ENCODE results near the gene SPRING1.

The SPRING1 gene

DNA sequence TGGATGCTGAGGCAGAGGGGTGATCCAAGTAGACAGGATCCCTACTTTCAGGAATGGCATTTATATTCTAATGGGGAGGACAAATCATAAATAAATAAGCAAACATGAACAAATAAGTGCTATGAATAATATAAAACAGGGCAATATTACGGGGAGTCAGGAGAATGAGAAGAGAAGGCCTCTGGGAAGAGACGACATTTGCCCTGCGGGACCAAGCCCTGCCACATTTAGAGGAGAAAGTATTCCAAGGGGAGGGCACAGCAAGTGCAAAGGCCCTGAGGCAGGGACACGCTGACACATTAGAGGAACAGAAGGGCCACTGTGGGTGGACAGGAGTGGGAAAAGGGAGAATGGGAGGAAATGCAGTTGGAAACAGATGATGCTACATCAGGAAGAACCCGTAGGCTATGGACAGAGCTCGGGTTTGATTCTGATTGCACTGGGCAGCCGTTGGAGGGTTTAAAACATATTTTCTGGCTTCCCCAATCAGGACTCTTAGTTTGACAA, 1.6 kb upstream of the SPRING1 start:
- no peak for DNase-seq

DNA sequence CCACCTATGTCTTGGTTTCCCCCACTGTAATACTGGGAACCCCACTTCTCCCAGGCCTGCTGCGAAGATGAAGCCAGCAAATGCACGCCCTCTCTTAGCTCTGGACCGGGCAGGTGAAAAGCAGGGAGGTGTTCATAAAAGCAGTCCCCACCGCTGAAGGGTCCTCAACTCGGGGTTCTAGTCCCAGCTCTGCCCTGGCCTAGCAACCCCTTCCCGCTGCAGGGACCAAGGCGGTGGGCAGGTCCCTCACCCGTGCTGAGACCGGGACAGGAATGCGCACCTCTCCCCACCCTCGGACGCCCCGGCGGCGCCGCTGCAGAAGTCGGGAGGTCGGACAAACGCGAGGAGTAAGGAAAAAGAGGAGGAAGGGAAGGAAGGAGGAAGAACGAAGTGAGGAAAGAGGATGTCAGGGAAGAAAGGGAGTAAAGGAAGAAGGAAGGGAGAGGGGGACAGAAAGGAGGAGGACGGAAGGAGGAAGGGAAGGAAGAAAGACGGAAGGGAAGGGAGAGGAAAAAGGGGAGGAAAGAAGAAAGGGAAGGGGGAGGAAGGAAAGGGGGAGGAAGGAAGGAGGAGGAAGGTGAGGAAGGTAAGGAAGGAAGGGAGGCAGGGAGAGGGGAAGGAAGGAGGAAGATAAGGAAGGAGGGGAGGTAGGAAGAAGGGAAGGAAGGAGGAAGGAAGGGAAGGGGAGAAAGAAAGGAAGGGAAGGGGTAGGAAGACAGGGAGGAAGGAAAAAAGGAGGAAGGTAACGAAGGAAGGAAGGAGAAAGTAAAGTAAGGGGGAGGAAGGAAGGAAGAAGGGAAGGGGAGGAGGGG, 701 bp downstream of the SPRING1 start:
- DNase-seq = peak; percentile 20

DNA sequence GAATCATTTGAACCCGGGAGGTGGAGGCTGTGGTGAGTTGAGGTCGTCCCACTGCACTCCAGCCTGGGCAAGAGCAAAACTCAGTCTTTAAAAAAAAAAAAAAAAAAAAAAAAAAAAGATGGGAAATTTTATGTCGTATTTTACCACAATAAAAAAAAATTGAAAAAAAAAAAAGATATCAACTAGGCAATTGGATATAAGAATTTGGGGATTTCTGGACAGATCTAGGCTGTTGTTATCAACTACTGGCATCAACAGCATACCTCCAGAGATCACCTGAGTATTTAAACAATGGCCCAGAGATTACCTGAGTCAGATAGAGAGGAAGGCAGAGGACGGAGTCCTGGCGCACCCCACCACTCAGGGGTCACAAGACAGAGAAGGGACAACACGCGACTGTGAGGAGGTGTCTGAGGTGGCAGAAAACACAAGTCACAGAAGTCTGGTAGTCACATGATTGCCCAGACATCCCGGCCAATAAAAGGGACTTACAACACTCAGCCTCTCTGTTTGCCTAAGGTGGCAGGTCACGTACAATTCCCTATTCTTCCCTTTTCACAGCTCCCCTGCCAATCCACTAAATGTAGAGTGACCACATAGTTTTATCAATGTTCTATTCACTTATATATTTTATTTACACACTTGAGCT, 1.8 kb downstream of the SPRING1 start:
- no peak for DNase-seq

DNA sequence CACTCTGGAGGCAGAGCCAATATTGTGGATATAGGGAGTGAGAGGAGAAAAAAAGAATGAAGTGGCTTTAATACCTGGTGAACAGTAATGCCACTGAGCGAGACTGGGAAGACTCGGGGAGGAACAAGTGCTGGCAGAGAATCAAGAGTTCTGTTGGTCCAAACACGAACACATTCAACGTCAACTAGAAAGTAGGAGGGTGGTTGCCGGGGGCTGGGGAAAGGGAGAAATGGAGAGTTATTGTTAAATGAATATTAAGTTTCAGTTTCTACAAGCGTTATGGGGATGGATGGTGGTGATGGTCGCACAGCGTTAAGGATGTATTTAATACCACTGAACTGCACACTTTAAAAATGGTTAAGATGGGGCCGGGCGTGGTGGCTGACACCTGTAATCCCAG, 2.8 kb downstream of the SPRING1 start:
- DNase-seq = no peak

DNA sequence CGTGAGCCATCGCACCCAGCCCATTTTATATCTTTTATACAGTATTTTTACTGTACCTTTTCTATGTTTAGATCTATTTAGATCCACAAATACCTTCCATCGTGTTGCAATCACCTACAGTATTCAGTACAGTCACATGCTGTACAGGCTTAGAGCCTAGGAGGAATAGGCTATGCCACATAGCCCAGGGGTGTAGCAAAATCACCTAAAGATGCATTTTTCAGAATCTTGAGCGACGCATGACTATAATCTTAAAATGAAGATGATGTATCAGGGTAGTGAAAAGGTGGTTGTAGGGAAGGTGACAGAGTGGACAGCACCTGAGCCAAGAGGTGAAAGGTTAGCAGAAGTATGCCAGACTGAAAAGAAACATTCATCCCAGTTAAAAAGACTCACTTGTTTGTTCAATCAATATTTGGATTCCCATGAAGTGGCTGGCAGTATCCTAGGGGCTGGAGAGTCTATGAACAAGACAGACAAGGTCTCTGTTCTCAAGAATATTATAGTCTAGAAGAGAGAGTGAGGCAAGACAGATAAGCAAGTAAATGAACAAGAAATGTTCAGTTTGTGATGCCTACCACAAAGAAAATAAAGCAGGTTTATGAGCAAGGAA, 3.6 kb downstream of the SPRING1 start:
- no peak for DNase-seq

DNA sequence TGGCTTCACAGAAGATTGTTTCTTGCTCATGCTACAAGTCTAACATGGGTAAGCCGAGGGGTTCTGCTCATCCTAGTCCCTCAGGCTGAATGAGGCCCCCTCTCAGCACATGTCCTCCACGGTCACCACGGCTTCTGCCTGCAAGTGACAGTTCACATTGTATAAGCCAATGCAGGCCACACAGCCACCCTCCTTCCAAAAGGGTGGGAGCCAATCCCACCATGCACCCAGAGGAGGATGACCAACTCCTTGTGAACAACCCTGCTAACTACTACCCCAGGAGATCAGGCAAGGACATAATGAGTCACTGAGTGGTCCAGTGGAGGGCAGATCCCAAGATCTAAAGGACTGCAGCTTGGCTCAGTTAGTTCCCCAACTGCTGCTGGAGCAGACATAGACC, 6.1 kb downstream of the SPRING1 start:
- no peak for DNase-seq

DNA sequence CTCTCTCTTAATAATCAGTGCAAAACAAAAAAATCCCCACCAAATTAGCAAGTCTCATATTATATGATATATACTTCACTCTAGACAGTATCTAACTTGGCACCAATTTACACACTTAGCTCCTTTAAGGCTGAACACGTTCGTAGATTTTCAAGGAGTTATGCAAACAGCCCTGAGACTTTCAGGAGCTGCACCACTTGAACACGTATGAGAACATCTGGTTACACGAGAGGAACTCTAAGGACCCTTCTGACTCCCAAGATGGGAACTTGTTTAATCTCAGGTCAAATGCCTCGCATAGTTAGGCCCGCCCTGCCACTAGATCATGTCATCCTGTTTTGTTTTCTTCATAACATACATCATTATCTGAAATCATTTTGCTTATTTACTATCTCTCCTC, 10.0 kb downstream of the SPRING1 start:
- DNase-seq = no peak

DNA sequence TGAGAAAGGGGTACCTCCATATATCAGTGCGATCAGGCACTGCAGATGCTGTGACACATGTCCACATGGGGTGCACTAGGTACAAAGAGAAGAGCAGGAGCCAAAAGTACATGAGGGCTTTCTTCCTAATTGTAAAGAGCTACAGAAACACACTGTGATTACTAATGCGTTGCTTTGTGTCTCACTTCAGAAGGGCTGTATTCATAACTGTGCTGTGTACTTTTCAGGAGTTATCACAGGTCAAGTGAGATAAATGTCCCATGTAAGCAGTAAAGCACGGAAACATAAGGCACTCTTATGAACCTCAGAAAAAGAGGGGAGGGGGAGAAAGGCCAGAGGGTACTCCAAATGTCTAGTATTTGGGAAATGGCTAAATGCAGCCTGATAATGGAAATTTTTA, 10.6 kb downstream of the SPRING1 start:
- DNase-seq = no peak

DNA sequence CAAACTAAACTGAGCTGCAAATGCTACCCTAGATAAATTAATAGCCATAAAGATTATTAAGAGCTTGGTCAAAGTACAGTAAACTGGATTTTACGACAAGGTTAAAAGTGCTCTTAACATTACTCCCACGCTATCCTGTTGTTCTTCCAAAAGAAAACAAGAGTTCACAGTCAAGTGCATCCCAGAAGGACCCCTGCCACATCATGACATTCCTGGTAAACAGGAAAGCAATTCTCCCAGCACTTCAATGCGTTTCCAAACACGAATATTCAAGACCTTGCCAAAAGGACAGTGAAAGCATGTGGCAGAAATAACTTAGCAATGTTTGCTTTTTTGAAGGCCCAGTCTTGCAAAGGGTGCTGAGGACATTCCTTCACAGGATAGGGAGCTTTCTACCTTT, 11.2 kb downstream of the SPRING1 start:
- DNase-seq = no peak

DNA sequence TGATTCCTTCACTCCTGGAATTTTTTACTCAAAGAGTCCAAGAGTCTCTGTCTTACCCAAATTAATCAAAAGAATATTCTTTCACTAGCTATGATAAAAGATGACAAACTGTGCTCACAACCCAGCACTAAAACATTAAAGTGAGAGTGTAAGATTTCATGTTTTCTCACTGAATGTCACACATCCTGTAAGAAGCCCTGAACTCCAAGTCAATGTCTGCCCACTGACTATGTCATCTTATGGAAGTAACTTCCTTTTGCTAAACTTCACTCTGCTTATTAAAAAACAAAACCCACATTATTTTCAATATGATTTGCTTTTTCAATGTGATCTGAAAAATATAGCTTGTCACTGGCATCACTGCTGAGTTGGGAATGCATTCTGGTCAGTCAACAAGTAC, 15.6 kb downstream of the SPRING1 start:
- DNase-seq = no peak

DNA sequence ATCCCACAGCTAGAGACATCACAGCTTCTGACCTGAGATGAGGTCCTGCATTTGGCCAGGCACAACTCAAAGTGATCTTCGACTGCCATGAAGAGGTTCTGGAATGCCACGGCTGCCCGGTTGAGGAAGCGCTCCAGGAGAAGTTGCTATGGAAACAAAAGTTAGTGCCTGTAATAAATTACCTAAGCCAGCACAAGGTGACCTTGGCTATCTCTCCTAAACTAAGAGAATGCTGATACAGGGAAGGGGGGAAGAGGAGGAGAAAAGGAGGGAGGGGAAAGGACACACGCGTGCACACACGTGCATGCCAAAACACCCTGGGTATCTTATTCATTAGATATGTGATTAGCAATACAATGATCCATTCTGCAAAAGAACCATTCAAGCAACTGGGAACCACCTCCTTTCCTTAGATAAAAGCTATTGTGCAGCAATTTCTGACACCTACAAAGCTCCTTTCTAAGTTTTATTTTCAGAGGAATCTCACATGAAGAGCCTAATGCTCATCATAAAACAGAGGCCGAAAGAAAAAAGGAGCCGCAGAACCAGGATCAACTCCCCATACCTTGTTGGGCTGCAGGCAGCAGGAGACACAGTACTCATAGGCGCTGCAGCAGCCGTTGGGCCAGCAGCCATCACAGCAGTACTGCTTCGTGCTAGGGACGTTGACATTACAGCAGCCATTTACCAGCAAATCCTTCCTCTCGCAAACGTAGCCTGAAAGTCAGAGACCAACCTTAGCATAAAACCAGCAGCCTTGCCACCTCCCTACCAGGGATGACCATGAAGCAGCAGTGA, 17.9 kb downstream of the SPRING1 start:
- no peak for DNase-seq

DNA sequence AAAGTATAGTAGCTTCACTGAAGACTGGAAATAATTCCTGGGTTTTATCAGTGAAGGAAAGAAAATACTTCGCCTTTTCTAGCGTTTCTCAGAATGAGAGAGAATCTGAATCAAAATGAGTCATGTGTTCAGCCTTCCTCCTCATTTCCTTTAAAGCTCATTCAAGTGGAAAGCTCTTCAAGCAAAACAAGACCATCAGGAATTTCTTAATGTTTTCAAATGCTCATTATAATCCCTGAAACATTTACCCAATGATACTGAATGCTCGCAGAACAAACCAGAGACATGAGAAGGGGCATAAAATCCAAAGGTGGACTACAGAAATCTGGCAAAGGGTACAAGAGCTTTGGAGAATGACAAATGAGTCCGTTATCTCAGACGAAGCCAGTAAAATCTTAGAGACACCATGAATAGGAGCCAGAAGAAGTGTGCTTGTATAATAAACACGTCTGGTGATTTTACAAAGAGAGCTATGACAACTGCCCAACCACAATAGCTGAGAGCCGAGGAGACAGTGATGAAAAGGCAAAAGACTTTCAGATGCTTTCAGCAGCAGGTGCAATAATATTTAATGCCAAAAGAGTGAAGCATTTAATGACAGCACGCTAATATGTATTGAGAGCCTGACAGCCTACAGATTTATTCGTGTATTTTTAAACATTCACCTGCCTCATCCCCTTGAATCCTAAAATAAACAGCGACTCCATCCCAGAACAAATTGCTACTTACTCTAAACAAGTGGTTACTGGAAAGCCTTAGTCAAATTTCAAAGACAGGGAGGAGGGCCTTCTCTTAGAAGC, 19.0 kb downstream of the SPRING1 start:
- no peak for DNase-seq

DNA sequence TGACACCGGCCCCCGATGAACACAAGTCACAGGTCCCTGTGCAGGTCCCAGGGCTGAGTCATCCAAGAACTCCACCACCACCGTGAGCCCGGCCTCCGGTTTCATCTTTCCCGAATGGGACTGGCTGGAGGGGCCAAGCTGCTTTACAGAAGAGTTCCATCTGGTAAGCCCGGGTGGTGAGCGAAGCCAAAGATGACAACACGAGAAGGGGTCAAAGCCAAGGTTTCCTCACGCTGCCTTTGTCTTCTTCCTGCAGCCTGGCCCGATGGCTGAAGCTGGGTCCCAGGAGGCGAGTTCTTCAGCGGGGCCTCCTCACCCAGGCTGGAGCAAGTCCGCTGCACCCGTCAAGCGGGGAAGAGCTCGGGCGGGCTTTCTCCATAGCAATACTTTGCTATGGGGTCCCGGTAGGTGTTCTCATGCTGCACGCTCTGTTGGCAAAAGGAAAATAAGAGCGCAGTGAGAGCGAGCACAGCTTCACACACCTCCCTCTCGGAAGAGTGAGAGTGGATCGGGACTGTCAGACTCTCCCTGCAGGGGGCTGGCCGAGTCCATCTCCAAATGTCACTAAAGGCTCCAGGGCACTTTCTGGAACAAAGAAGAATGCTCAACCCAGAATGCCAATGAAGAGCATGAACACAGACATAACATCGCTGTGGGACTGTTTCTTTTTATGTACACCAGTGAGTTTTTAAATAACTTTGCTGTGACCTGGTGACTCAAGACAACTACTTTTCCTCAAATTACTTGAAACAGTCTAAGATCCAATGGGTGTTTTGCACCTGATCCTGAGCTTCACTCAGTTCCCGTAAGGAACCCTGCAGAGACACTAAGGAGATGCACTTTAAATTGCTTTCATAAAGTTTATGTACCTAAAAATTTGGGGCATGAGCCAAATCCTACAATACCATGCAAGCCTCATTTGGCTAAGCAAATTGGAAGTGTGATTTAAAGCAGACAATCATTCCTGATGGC, 20.1 kb downstream of the SPRING1 start:
- no peak for DNase-seq

DNA sequence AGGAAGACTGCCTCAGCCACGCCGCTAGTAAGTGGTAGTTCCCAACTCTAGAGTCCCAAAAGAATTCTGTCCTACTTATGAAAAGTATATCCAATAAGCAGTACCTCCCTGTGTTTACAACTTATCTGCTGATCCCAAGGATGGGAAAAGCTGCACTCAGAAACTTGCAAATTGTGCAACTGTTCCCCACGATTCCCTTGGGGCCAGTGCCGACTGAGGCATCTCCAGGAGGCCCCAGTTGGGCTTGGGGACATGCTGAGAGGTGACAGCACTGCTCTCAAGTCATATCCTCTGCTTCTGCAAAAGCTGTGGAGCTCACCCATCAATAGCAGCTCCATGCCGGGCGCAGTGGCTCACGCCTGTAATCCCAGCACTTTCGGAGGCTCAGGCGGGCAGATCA, 23.7 kb downstream of the SPRING1 start:
- DNase-seq = no peak

DNA sequence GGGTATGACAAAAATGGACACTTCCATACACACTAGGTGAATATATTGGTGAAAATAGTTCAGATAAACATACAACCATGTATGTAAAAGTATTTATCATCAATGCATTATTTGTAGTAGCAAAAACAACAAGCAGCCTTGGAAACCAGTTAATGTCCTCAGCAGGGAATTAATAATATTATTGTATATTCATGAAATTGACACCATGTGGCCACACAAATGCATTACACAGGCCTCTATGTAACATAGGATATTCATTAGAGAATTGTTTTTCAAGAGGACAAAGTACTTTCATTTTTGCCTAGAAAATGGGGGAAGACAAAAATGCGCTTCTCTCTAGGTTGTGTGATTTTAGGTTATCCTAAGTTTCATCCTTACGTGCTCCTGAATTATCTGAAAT, 24.3 kb downstream of the SPRING1 start:
- DNase-seq = no peak

DNA sequence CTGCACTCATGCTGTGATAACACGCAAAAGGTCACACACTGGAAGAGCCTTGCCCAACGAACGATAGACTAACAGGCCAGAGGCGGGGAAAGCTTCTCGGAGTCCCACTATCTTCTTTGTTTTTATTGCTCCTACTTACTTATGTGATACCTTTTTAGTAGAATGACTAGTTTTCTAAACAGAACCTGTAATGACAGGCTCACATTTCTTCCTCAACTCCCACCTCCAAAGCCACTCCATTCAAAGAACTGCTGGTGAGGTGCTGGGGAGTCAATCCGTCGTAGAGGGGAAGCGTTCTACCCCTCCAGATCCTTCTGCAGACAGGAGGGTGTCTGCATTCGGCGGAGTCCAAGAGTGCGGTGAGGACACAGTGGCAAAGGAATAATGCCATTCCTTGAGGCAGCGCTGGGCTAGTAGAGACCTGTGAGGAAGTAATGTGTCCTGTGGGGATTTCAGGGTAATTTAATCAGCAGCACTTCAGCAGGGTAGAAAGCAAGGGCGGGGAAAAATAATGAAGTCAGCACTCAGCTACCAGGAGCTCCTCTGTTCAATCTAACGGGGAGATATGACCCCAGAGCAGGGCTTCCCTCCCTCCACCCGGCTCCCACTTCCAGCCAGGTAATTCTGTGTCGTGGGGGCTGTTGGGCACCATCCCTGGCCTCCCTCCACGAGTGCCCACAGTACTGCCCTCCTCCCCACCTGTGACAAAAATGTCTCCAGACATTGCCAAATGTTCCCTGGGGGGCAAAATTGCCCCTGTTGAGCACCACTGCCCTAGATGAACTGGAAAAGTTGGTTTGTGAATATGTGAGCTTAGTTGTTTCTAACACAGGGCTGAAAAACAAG, 25.2 kb downstream of the SPRING1 start:
- no peak for DNase-seq

DNA sequence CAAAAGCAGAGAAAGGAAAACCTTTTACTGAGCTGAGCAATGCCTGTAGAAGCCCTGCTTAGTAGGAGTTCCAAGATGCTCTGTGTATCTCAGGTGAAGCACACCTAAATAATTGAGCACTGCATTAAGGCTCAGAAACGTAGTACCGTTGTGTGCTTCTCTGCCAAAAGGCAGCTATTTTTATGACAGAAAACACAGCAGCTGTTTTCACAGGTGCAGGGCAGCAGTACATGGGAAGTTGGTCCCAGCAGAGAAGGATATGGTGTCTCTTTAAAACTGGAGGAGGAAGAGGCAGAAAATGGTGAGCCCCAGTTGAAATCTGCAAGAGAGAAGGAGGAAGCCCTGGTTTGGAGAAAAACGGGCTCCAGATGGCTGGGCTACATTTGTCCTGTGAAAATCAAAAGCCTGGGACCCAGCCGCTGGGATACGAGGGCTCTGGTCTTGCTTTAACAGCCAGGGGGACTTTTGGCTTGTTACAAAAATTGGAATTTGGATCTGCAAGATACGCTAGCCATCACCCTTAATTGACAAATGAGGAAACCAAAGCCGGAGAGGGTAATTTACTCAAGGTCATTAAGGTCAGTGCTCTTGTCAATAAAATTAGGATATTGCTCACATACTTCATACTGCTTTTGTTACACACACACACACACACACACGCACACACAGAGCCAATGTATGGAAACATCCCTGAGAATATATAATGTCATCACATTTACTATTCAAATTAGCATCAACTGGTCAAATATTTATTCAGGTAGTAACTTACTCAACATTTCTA, 27.3 kb downstream of the SPRING1 start:
- DNase-seq = no peak

DNA sequence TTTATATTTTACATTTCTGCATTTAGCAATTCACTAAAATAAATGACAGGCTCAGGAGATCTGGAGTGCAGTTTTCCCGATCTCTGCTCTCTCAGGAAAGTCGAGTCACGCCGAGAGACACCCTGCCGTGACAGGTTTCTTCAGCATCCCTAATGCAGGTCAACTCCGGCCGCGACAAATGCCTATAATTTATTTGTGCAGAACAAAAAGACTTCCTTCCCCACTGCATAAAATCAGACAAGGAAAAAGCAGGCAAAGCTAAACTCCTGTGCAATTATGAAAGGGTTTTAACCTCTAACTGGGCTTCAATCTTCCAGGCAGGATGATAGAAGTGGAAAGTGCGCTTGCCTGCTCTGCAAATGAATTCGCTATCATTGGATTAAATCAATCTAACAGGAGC, 28.1 kb downstream of the SPRING1 start:
- DNase-seq = no peak

Data from stimulated activated CD4-positive, alpha-beta T cell treated with anti-CD3 and anti-CD28 coated beads, Interleukin-15, amount 100 ng/mL, for 24 hours (primary cell).